Measurements from ENCODE around the gene RASAL1. TPM values are rescaled to one million over a fixed set of nuclear protein-coding genes. Genes with fewer than 3 reads are reported as not detected.

RASAL1 gene
- total RNA-seq, 1 experiment from 2014 or later: 0.32 TPM

DNA sequence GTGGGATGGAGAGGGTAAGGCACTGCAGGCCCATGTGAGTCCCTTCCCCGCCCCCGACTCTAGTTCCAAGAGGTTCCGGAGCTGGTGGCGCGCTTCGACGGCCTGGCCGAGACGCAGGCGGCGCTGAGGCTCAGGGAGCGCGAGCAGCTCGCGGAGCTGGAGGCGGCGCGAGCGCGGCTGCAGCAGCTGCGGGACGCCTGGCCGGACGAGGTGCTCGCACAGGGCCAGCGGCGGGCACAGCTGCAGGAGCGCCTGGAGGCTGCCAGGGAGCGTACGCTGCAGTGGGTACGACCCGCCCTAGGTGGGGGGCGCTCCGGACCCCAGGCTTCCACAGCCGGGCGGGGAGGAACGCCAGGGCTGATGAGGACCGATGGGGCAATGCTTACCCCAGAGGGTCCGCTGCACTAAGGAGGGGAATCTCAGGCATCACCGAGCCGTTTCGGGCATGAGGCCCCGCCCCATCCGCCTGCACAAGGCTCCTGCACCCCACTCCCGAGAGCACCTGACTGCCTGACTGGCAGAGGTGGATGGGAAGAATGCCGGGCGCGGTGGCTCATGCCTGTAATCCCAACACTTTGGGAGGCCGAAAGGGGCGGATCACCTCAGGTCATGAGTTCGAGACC lies 18.9 kb upstream of the RASAL1 start:
- peaks cover 14% of the 10 kb centered on the region for H3K4me1 ChIP-seq (ENCODE audit: insufficient read depth, low read length, poor library complexity, severe bottlenecking)
- H3K9me3 ChIP-seq (ENCODE audit: low read depth, low read length, poor library complexity, severe bottlenecking): no peaks in the 10 kb centered on the region
- peak; percentile 31 for DNase-seq (ENCODE audit: low spot score)
- intact Hi-C loops (cut with micrococcal nuclease; ENCODE audit: unreplicated experiment): loop anchor here (5.0 to 10.0 kb wide), 2 partner anchors 102 to 160 kb away; no protein-coding TSS in a partner anchor
- TF ChIP-seq, protein P1, sequence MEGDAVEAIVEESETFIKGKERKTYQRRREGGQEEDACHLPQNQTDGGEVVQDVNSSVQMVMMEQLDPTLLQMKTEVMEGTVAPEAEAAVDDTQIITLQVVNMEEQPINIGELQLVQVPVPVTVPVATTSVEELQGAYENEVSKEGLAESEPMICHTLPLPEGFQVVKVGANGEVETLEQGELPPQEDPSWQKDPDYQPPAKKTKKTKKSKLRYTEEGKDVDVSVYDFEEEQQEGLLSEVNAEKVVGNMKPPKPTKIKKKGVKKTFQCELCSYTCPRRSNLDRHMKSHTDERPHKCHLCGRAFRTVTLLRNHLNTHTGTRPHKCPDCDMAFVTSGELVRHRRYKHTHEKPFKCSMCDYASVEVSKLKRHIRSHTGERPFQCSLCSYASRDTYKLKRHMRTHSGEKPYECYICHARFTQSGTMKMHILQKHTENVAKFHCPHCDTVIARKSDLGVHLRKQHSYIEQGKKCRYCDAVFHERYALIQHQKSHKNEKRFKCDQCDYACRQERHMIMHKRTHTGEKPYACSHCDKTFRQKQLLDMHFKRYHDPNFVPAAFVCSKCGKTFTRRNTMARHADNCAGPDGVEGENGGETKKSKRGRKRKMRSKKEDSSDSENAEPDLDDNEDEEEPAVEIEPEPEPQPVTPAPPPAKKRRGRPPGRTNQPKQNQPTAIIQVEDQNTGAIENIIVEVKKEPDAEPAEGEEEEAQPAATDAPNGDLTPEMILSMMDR (conservative IDR thresholded peaks at IDR 0.05; ENCODE audit: low read depth, low read length): no peak
- no peak for TF ChIP-seq EZH2 (IDR thresholded peaks at IDR 0.05; ENCODE audit: borderline replicate concordance, low read depth, low read length, poor library complexity, severe bottlenecking)
- POLR2A ChIA-PET (ENCODE audit: low non-redundant PET): no interaction called here
- BruUV-seq (replicated peaks): no TSS peak
- peaks cover 5% of the 10 kb centered on the region for H3K27me3 ChIP-seq (replicated peaks; ENCODE audit: insufficient read depth, low read depth, low read length, poor library complexity)
- H3K27ac ChIP-seq (ENCODE audit: low read depth, low read length, poor library complexity, severe bottlenecking): no peak overlapping the region
- H3K36me3 ChIP-seq (ENCODE audit: insufficient read depth, low read length, poor library complexity, severe bottlenecking): peaks cover 13% of the 10 kb centered on the region
- H3K4me3 ChIP-seq (ENCODE audit: low read depth, low read length, poor library complexity, severe bottlenecking): peak overlapping the region; percentile 6
- CTCF ChIA-PET: interaction anchor here (0.7 to 2.6 kb wide), 2 partner anchors 134 to 162 kb away, joined by 5 to 15 read pairs; no protein-coding TSS in a partner anchor

DNA sequence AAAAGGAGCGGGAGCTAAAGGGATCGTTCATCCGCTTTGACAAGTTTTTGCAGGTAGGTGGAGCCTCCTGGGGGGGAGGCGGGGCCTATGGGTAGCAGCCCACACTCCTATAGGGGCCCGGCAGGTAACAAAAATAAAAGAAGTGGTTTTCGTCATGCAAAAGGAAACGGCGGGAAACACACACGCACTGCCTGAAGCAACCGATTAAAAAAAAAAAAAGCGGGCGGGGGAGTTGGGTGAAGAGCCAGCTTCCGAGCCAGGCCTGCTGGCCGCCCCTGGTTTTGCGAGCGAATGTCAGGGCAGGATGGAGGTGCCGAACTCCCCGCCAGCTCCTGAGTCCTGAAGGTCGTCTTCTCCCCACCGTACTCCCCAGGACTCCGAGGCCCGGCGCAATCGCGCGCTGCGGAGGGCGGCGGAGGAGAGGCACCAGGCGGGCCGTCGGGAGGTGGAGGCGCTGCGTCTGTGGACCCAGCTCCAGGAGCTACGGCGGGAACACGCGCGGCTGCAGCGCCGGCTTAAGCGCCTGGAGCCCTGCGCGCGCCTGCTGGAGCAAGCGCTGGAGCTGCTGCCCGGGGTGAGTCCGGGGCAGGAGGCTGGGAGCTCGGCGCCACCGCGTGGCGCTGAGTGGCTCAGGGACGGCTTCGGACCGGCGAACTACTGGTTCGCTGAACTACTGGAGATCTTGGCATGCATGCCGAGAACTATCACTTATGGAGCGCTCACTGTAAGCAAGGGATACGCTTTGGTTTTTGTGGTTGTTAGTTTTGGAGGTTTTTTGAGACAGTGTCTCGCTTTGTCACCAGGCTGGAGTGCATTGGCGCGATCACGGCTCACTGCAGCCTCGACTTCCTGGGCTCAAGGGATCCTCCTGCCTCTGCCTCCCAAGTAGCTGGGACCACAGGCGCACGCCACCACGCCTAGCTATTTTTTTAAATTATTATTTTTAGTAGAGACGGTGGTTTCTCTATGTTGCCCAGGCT lies 17.6 kb upstream of the RASAL1 start:
- H3K4me1 ChIP-seq (ENCODE audit: insufficient read depth, low read length, poor library complexity, severe bottlenecking): peaks cover 17% of the 10 kb centered on the region
- POLR2A ChIA-PET (ENCODE audit: low non-redundant PET): no interaction called here
- DNase-seq (ENCODE audit: low spot score): peak; percentile 82
- no peaks in the 10 kb centered on the region for H3K9me3 ChIP-seq (ENCODE audit: low read depth, low read length, poor library complexity, severe bottlenecking)
- no peak overlapping the region for H3K27ac ChIP-seq (ENCODE audit: low read depth, low read length, poor library complexity, severe bottlenecking)
- no peaks in the 10 kb centered on the region for H3K36me3 ChIP-seq (ENCODE audit: insufficient read depth, low read length, poor library complexity, severe bottlenecking)
- CTCF ChIA-PET: interaction anchor here (0.6 to 2.6 kb wide), 4 partner anchors 18 to 162 kb away, joined by 3 to 15 read pairs (median 4); partner anchors contain the start of gene RASAL1
- H3K4me3 ChIP-seq (ENCODE audit: low read depth, low read length, poor library complexity, severe bottlenecking): peak overlapping the region; percentile 44
- intact Hi-C loops (cut with micrococcal nuclease; ENCODE audit: unreplicated experiment): loop anchor here (5.0 to 10.0 kb wide), 2 partner anchors 101 to 158 kb away; no protein-coding TSS in a partner anchor
- TF ChIP-seq, protein P1 (conservative IDR thresholded peaks at IDR 0.05; ENCODE audit: low read depth, low read length): peak; percentile 64
- no peak for TF ChIP-seq EZH2 (IDR thresholded peaks at IDR 0.05; ENCODE audit: borderline replicate concordance, low read depth, low read length, poor library complexity, severe bottlenecking)
- peaks cover 5% of the 10 kb centered on the region for H3K27me3 ChIP-seq (replicated peaks; ENCODE audit: insufficient read depth, low read depth, low read length, poor library complexity)
- no TSS peak for BruUV-seq (replicated peaks)

DNA sequence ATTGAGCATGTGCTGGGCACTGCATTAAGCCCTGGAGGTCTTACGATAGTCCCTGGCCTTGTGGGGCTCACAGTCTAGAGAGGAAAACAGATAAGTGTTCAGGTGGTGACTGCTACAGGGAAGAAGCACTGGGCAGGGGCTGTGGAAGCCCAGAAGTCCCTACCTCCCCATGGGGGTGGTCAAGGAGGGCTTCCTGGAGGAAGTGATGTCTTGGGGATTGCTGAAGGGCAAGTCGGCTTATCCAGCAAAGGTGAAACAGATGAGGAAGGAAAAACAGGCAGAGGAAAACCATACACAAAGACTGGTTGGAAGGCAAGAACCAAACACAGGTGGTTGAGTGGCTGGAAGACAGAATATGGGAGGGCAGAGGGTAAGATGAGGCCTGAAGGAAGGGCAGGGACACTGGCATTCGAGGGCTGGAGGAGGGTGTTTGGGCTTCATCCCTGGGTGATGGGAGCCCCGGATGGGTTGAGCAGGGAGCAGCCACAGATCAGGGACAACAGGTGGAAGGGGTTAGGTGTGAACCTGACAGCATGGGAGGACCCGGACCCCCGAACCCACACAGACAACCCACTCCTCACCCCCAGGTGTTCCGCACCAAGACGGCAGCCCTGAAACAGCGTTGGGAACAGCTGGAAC lies 16.8 kb upstream of the RASAL1 start:
- peaks cover 17% of the 10 kb centered on the region for H3K4me1 ChIP-seq (ENCODE audit: insufficient read depth, low read length, poor library complexity, severe bottlenecking)
- no TSS peak for BruUV-seq (replicated peaks)
- H3K36me3 ChIP-seq (ENCODE audit: insufficient read depth, low read length, poor library complexity, severe bottlenecking): no peaks in the 10 kb centered on the region
- no peak overlapping the region for H3K27ac ChIP-seq (ENCODE audit: low read depth, low read length, poor library complexity, severe bottlenecking)
- ChIA-PET CTCF (interaction anchor here (0.5 to 2.6 kb wide), 3 partner anchors 17 to 159 kb away, joined by 4 to 15 read pairs (median 5); partner anchors contain the start of gene RASAL1), POLR2A (ENCODE audit: low non-redundant PET) (no interaction called here)
- H3K4me3 ChIP-seq (ENCODE audit: low read depth, low read length, poor library complexity, severe bottlenecking): peak overlapping the region; percentile 44
- intact Hi-C loops (cut with micrococcal nuclease; ENCODE audit: unreplicated experiment): loop anchor here (5.0 to 10.0 kb wide), 2 partner anchors 100 to 158 kb away; no protein-coding TSS in a partner anchor
- TF ChIP-seq, protein P1 (conservative IDR thresholded peaks at IDR 0.05; ENCODE audit: low read depth, low read length): no peak
- TF ChIP-seq EZH2 (IDR thresholded peaks at IDR 0.05; ENCODE audit: borderline replicate concordance, low read depth, low read length, poor library complexity, severe bottlenecking): no peak
- no peak for DNase-seq (ENCODE audit: low spot score)
- H3K27me3 ChIP-seq (replicated peaks; ENCODE audit: insufficient read depth, low read depth, low read length, poor library complexity): peaks cover 5% of the 10 kb centered on the region
- no peaks in the 10 kb centered on the region for H3K9me3 ChIP-seq (ENCODE audit: low read depth, low read length, poor library complexity, severe bottlenecking)

Measured in A673 (cell line).